Hematopoietic multipotent progenitor cell treated with erythropoietin and hydrocortisone succinate and interleukin-3 and kit ligand, for 4 days (in vitro differentiated cells): Measurements from ENCODE around the gene ATP1A1.

Experiments
- DNase-seq: peaks from one replicate; pipeline ENCODE4 v3.0.0-alpha.2; 2015

The ATP1A1 gene

DNA sequence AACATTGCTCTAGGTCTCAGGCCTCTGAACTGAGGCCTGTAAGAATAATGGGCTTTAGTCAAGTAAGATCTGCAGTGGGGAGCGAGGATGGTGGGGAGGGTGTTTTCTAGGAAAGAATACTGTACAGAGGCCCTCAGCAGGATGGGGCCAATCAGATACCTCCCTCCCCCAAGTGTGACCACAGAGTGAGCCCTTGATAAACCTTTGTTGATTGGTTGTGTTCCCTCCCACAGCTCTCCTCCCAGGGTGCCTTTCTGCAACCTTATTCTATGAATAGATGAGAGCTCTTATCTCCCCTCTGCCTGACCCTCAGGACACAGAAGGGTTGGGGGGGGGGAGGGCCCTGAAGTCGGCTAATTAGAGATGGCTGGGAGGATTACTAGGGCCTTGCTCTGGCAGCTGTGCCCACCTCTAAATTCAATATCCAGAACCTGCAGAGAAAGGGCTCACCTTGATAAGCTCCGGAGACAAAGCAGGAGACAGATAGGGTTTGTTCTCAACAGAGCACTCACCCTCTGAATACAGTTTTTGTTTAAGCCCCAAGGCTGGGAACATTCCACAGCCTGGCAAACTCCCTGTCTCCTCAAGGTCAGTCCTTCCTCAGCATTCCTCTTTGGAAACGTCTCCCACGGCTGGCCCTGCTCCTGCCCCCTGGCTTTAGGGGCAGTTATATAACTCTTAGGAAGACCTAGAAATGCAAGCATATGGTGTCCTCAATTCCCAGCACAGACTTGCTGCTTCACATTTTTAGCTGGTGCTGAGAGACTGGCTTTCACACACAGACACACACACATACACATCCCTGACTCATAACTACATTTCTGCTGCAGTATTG, 42.9 kb downstream of the ATP1A1 start:
- DNase-seq = peak; percentile 97

- no peak for DNase-seq
These were observed 43.9 kb downstream of the ATP1A1 start for GRCh38 chr1:116416854-116417513.

DNA sequence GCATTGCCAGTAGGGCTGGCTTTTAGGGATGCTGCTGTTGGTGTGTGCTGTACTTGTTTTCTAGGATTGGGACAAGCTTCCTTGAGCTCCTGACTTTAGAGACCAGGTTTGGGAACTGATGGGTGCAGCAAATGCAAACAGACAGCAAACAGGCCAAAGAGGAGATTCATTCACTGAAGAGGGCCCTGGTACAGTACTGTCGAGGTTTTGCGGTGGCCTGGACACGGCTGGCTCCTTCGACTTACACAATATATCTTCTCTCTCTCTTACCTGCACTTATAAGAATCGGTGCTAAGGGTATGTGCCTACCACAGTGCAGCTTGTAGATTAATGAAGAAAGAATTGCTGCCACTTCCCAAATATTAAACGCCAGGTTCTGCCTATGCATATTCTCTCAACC, 44.6 kb downstream of the ATP1A1 start:
- no peak for DNase-seq

- DNase-seq = peak; percentile 85
These were observed 45.2 kb downstream of the ATP1A1 start for GRCh38 chr1:116418091-116418830.

DNA sequence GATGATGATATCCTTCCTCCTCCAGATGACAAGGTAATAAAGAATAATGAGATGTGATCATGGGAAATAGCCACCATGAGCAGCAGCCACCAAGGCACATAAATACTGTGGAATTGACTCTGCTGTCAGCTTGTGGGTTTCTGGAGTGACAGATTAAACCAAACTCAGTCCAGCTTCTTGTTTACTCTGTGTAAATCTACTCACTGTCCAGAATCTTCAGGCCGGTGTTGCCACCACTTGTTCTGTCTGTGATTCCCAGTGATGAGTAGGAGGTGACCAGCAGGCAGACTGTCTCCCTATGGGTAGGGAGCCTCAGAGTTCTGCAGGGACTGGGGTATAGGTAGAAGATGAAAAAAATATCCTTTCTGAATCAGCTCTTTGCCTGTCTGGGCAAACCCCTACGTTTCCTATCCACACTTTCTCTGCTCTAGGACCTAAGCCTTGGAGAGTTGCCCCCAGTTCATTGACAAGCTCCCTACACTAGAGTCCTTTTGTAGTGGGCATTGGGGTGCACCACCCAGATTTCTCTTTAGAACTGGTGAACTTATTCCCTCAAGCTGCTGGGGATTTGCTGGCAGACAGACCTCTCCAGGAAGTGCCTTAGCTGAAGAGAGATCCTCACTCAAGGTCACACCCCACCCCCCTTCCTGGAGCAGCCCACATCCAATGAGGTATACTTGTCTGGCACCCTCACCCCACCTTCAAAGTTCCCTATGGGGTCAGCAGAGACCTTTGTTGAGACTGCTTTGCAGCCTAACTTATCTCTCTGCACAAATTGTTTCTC, 47.6 kb downstream of the ATP1A1 start:
- DNase-seq = peak; percentile 11

GRCh38 chr1:116424438-116424837, 51.4 kb downstream of the ATP1A1 start:
- no peak for DNase-seq

- no peak for DNase-seq
These were observed 51.8 kb downstream of the ATP1A1 start for GRCh38 chr1:116424863-116425262.

- no peak for DNase-seq
These were observed 52.9 kb downstream of the ATP1A1 start for GRCh38 chr1:116425987-116426386.

DNA sequence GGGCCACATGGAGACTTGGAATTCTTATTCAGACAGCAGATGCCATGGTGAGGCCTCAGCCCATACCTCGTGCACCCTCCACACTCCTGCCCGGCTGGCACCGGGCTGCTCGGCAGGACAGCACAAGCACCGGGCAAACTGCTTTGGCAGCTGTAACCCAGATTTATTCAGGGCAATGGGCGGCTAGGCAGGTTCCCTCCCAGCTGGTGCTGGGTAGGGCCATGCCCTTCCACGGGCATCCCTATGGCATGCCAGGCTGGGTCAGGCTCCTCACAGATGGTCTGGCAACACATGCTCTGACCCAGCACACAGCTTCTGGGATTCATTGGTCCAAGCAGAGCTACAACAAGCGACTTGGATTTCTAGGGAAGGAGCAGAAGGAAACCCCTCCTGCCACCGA, 53.4 kb downstream of the ATP1A1 start:
- DNase-seq = no peak

- DNase-seq = no peak
These were observed 55.5 kb downstream of the ATP1A1 start for GRCh38 chr1:116428576-116428975.

DNA sequence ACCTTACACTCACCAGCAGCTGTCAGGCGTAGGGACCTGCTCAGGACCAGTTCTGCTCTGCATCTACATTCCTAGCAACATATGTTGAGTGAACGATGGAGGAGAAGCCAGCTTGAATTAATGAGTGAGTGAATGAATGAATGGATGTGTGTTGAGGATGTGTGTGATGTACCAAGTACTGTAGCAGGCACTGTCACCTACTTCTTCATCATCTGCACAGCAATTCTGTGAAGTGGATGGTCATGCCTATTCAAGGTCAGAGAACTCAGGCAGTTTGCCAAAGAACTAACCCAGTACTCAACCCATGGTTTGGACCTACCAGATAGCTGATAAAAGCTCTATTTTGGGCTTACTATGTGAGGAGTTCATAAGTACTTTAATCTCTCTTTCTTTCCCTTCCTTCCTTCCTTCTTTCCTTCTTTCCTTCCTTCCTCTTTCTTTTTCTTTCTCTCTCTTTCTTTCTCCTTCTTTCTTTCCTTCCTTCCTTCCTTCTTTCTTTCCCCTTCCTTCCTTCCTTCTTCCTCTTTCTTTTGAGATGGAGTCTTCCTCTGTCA, 56.9 kb downstream of the ATP1A1 start:
- peak; percentile 13 for DNase-seq

GRCh38 chr1:116431870-116432500, 58.9 kb downstream of the ATP1A1 start:
- DNase-seq = no peak

- no peak for DNase-seq
These were observed 59.7 kb downstream of the ATP1A1 start for GRCh38 chr1:116432655-116433265.

- peak; percentile 8 for DNase-seq
These were observed 60.5 kb downstream of the ATP1A1 start for GRCh38 chr1:116433275-116434257.

GRCh38 chr1:116434849-116435248, 61.8 kb downstream of the ATP1A1 start:
- DNase-seq = no peak

- DNase-seq = peak; percentile 25
These were observed 63.0 kb downstream of the ATP1A1 start for GRCh38 chr1:116435806-116436610.

- peak; percentile 71 for DNase-seq
These were observed 63.5 kb downstream of the ATP1A1 start for GRCh38 chr1:116436611-116436970.

DNA sequence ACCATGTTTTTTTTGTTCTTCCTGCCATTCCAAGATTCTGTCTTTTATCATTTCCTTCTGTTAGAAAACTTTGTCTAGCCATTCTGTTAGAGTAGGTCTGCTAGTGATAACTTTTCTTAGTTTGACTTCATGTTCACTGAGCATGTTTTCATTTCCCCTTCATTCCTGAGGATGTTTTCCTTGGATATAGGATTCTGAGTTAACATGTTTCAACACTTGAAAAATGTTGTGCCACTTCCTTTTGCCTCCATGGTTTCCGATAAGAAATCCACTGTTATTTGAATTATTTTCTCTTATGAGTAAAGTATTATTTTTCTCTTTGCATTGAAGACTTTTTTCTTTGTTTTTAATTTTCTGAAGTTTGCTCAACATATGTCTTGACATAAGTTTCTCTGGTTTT, 66.7 kb downstream of the ATP1A1 start:
- no peak for DNase-seq

DNA sequence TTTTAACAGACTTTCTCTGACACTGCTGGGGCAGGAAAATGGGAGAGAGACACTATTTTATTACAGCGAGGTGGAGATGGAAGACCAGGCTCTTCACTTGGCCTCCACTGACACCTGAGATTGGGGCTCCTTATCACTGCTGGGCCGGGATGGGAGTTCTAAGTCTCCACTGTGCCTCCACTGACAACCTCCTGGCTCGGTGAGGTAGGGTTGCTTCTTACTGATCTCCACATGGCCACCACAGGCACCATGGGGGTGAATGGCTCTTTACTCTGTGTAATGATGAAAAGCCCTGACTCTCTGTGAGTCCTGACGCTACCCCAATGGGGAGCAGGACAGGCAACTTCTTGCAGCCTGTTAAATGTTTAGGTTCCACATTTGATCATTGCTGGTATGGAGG, 67.7 kb downstream of the ATP1A1 start:
- DNase-seq = no peak

DNA sequence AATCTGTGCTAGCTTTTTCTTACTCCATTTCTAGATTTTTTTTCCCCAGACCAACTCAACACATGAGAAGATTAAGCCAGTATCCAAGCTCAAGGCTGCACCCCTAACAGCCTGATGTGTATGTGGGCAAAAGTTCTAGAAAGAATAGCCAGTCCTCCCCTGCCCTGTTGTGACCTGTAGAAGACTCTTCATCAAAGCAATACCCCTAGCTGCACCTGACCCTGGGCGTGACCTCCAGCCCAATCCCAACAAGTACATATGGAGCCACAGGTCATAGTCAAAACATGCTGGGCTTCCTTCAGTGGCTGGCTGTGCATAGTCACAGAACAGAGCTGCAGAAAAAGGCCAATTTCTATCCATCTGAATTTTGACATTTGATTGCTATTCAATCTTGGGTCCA, 72.5 kb downstream of the ATP1A1 start:
- no peak for DNase-seq
